Ramos (cell line): Measurements from ENCODE around the gene ABHD12.

ENCODE experiments used
- in situ Hi-C: fragments of 300-500 bp; cut with MboI; formaldehyde crosslinking; loops from one replicate; pipeline ENCODE4 v1.14.3; 2022; ENCODE audit warnings: low sequenced_read_pairs; ENCODE audit not compliant: unreplicated experiment

ABHD12 gene

GRCh38 chr20:25389401-25389857 lies 1.2 kb downstream of the ABHD12 start:
- in situ Hi-C loops: no loop called here

GRCh38 chr20:25382704-25383370 lies 7.8 kb downstream of the ABHD12 start:
- in situ Hi-C loops: no loop called here

- in situ Hi-C loops: no loop called here
Measured at GRCh38 chr20:25380945-25381614, 9.6 kb downstream of the ABHD12 start.

GRCh38 chr20:25378884-25379733 lies 11.5 kb downstream of the ABHD12 start:
- in situ Hi-C loops: no loop called here

- in situ Hi-C loops: no loop called here
Measured at GRCh38 chr20:25378189-25378883, 12.3 kb downstream of the ABHD12 start.

GRCh38 chr20:25376886-25377285 lies 13.7 kb downstream of the ABHD12 start:
- in situ Hi-C loops: no loop called here

- in situ Hi-C loops: no loop called here
Measured at GRCh38 chr20:25376236-25376635, 14.4 kb downstream of the ABHD12 start.

GRCh38 chr20:25374842-25375241 lies 15.8 kb downstream of the ABHD12 start:
- in situ Hi-C loops: no loop called here

- in situ Hi-C loops: no loop called here
Measured at GRCh38 chr20:25372584-25373336, 17.9 kb downstream of the ABHD12 start.

GRCh38 chr20:25369971-25370370 lies 20.7 kb downstream of the ABHD12 start:
- in situ Hi-C loops: no loop called here

GRCh38 chr20:25369529-25369928 lies 21.1 kb downstream of the ABHD12 start:
- in situ Hi-C loops: no loop called here

GRCh38 chr20:25368976-25369375 lies 21.7 kb downstream of the ABHD12 start:
- in situ Hi-C loops: no loop called here

- in situ Hi-C loops: no loop called here
Measured at GRCh38 chr20:25368526-25368925, 22.1 kb downstream of the ABHD12 start.

GRCh38 chr20:25364879-25365699 lies 25.5 kb downstream of the ABHD12 start:
- in situ Hi-C loops: no loop called here

- in situ Hi-C loops: no loop called here
Measured at GRCh38 chr20:25364180-25364788, 26.4 kb downstream of the ABHD12 start.

GRCh38 chr20:25361287-25361683 lies 29.4 kb downstream of the ABHD12 start:
- in situ Hi-C loops: no loop called here

GRCh38 chr20:25360631-25361286 lies 29.9 kb downstream of the ABHD12 start:
- in situ Hi-C loops: no loop called here
